IMR-90 (cell line): ENCODE data around the gene GAPT. TPM values are rescaled to one million over a fixed set of nuclear protein-coding genes. Genes with fewer than 3 reads are reported as not detected.

Experiments used
- ATAC-seq: fragments of 200-7000 bp; cut with Tn5 transposase; 2 replicates; pipeline ENCODE4 v1.9.1; 2020; ENCODE audit warnings: low read depth, mild to moderate bottlenecking, moderate library complexity
- BruUV-seq: library from RNA; stranded (reverse); fragments of 400-500 nt; replicated peaks from 2 replicates; lab custom pipeline; 2021; lab: Mats Ljungman, UMichigan
- CTCF ChIA-PET: fragments of 300-600 bp; formaldehyde crosslinking; extraction: SDS; loops from one replicate; lab custom pipeline; 2021; ENCODE audit warnings: antibody characterized with exemption; lab: Yijun Ruan, JAX
- POLR2A ChIA-PET: fragments of 300-600 bp; sonication (Branson Sonifier 250); formaldehyde crosslinking; loops from one replicate; lab custom pipeline; 2022; ENCODE audit warnings: antibody characterized with exemption; ENCODE audit not compliant: unreplicated experiment; lab: Charles Lee
- DNase-seq: peaks from one replicate; pipeline ENCODE4 v3.0.0; 2013
- H2AFZ ChIP-seq: replicated peaks from 2 replicates; pipeline ENCODE3; 2013; ENCODE audit warnings: low read length, mild to moderate bottlenecking; ENCODE audit not compliant: poor library complexity
- H2AK5ac ChIP-seq: 2 replicates; pipeline ENCODE4 v1.6.1; 2013; ENCODE audit warnings: low read depth, low read length, inconsistent platforms
- H2AK9ac ChIP-seq: replicated peaks from 2 replicates; pipeline ENCODE3; 2013; ENCODE audit warnings: mild to moderate bottlenecking, low read depth, low read length, moderate library complexity; ENCODE audit not compliant: poor library complexity
- H2BK120ac ChIP-seq: 2 replicates; pipeline ENCODE4 v1.6.1; 2013; ENCODE audit warnings: low read depth, low read length, inconsistent platforms
- H2BK15ac ChIP-seq: 3 replicates; pipeline ENCODE4 v1.6.1; 2013; ENCODE audit warnings: low read depth, low read length, inconsistent platforms
- H2BK20ac ChIP-seq: 2 replicates; pipeline ENCODE4 v1.6.1; 2013; ENCODE audit warnings: low read depth, mild to moderate bottlenecking, inconsistent platforms, low read length, moderate library complexity
- H2BK5ac ChIP-seq: 2 replicates; pipeline ENCODE4 v1.6.1; 2013; ENCODE audit warnings: mild to moderate bottlenecking, low read depth, low read length, inconsistent platforms; ENCODE audit not compliant: poor library complexity, severe bottlenecking
- H3K14ac ChIP-seq: replicated peaks from 2 replicates; pipeline ENCODE4 v1.6.1; 2013; ENCODE audit warnings: low read depth, low read length, inconsistent platforms
- H3K18ac ChIP-seq: 2 replicates; pipeline ENCODE4 v1.6.1; 2013; ENCODE audit warnings: low read depth, low read length, control low read depth
- H3K23ac ChIP-seq: 2 replicates; pipeline ENCODE4 v1.6.1; 2013; ENCODE audit warnings: low read depth, low read length, inconsistent platforms
- H3K27ac ChIP-seq: 2 replicates; pipeline ENCODE4 v1.5.1; 2013; ENCODE audit warnings: mild to moderate bottlenecking, control low read depth, low read length; ENCODE audit not compliant: insufficient read depth
- H3K27me3 ChIP-seq: 2 replicates; pipeline ENCODE4 v1.6.1; 2013; ENCODE audit warnings: low read length; ENCODE audit not compliant: control insufficient read depth, insufficient read depth
- H3K36me3 ChIP-seq: 2 replicates; pipeline ENCODE4 v1.6.1; 2013; ENCODE audit warnings: low read length, mixed read lengths; ENCODE audit not compliant: control insufficient read depth, insufficient read depth
- H3K4ac ChIP-seq: 2 replicates; pipeline ENCODE4 v1.6.1; 2013; ENCODE audit warnings: low read depth, low read length, inconsistent platforms
- H3K4me1 ChIP-seq: 2 replicates; pipeline ENCODE4 v1.6.1; 2013; ENCODE audit warnings: low read length, mixed read lengths; ENCODE audit not compliant: control insufficient read depth, insufficient read depth
- H3K4me2 ChIP-seq: 2 replicates; pipeline ENCODE4 v1.6.1; 2013; ENCODE audit warnings: low read depth, mild to moderate bottlenecking, control low read depth, low read length, moderate library complexity
- H3K4me3 ChIP-seq: 2 replicates; pipeline ENCODE4 v1.5.1; 2013; ENCODE audit warnings: low read depth, mild to moderate bottlenecking, control low read depth, low read length, moderate library complexity; ENCODE audit not compliant: insufficient read depth
- H3K56ac ChIP-seq: 2 replicates; pipeline ENCODE4 v1.6.1; 2013; ENCODE audit warnings: low read length, inconsistent platforms; ENCODE audit not compliant: insufficient read depth; ENCODE audit errors: extremely low read depth
- H3K79me1 ChIP-seq, 2 experiments: 2 replicates each; pipeline ENCODE4 v1.6.1; 2013; ENCODE audit warnings: low read length in 2 of 2, inconsistent platforms in 1 of 2, low read depth in 1 of 2
- H3K9ac ChIP-seq: 2 replicates; pipeline ENCODE4 v1.6.1; 2013; ENCODE audit warnings: low read depth, low read length, control low read depth
- H3K9me1 ChIP-seq: 2 replicates; pipeline ENCODE4 v1.6.1; 2013; ENCODE audit warnings: low read length, inconsistent platforms; ENCODE audit not compliant: insufficient read depth
- H3K9me3 ChIP-seq: 2 replicates; pipeline ENCODE4 v1.6.1; 2013; ENCODE audit warnings: low read length; ENCODE audit not compliant: control insufficient read depth, insufficient read depth
- H4K20me1 ChIP-seq: 2 replicates; pipeline ENCODE4 v1.6.1; 2013; ENCODE audit warnings: low read length, inconsistent platforms; ENCODE audit not compliant: insufficient read depth
- H4K5ac ChIP-seq: 2 replicates; pipeline ENCODE4 v1.6.1; 2013; ENCODE audit warnings: mild to moderate bottlenecking, low read depth, low read length, control low read depth
- H4K8ac ChIP-seq, 2 experiments: 2 replicates each; pipeline ENCODE4 v1.6.1; 2013; ENCODE audit warnings: low read depth in 2 of 2, low read length in 2 of 2, control low read depth in 1 of 2, inconsistent platforms in 1 of 2
- H4K91ac ChIP-seq: 2 replicates; pipeline ENCODE4 v1.6.1; 2013; ENCODE audit warnings: low read depth, low read length, inconsistent platforms; ENCODE audit not compliant: insufficient read depth
- CEBPB ChIP-seq: IDR thresholded peaks from 2 replicates; pipeline ENCODE4 v1.6.1; 2012; ENCODE audit warnings: low read depth, low read length, improper control_type of control experiment
- WGBS, 2 experiments: methylation state at CpG; one replicate each; pipeline versions ENCODE4 v1.1.5 to v1.1.7; 2013; ENCODE audit warnings: missing lambda C conversion rate in 2 of 2; ENCODE audit not compliant: insufficient read length in 1 of 2; ENCODE audit errors: extremely low coverage in 2 of 2; 5-methylcytosine and 5-hydroxymethylcytosine counted together
- dilution Hi-C: fragments of 300-500 bp; cut with HindIII; formaldehyde crosslinking; loops from one replicate; pipeline ENCODE4 v1.14.3; 2018; ENCODE audit warnings: low sequenced_read_pairs; ENCODE audit not compliant: unreplicated experiment
- in situ Hi-C: fragments of 300-500 bp; cut with MboI; formaldehyde crosslinking; loops from 3 replicates; pipeline ENCODE4 v1.14.3; 2019; ENCODE audit warnings: low sequenced_read_pairs, inconsistent platforms, mixed read lengths
- intact Hi-C: fragments of 100-400 bp; cut with micrococcal nuclease; formaldehyde crosslinking; loops from 2 replicates; pipeline ENCODE4 v1.10.0; 2022
- polyA plus RNA-seq, 3 experiments: library from polyadenylated mRNA; depleted of rRNA; stranded (reverse); fragments of >200 nt; gene quantifications; 2 replicates each; pipeline ENCODE4 v1.2.3, GENCODE V29; 2012; ENCODE audit warnings: low replicate concordance in 1 of 3
- total RNA-seq: library from RNA; depleted of rRNA; stranded (reverse); fragments of >200 nt; gene quantifications from 2 replicates; pipeline ENCODE4 v1.2.3, GENCODE V29; 2012

Gene GAPT
- total and polyA plus RNA-seq, 2 of the 4 experiments (the other 2 are of a cell fraction), result not detected

DNA sequence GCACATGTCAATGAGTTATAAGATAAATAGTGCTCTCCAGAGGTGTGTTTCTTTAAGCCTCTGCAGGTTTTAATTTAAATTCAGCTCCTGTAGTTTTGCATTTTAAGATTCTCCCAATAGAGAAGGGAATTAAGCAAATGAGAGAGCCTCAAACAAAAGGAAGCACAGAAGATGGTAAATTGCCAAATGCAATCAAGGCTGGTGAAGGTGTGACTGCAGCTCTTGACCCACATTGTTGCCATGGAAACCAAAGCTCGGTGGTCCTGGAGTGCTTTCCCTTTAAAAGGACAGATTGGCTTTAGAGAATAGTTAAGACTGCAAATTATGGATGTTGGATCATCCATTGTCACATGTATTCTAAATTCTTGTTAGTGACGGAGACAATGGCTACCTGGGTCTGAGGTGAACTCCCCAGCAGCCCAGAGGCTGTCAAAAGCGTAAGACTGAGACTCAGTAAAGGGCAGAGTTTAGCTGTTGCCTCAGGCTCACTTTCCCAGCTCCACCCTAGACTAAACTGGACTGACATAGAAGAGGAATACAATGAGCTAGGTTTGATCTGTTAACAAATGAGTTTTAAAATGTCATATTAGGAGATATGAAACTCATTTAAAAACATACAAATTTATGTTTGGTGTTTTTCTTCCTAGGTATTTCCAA is 12.3 kb downstream of the GAPT start:
- Histone ChIP-seq H3K4me1 (no peaks in the 10 kb centered on the region), H3K9me1 (no peaks in the 10 kb centered on the region), H3K4me3 (no peak overlapping the region), H3K27ac (no peak overlapping the region), H3K56ac (no peak overlapping the region), H3K14ac (no peak overlapping the region), H3K79me1 (no peaks in the 10 kb centered on the region), H3K27me3 (peaks cover 6% of the 10 kb centered on the region), H3K9ac (no peak overlapping the region), H3K23ac (no peak overlapping the region), H2BK120ac (no peak overlapping the region), H4K20me1 (no peaks in the 10 kb centered on the region), H3K18ac (no peak overlapping the region), H2BK15ac (no peak overlapping the region), H3K9me3 (no peaks in the 10 kb centered on the region), H2AK5ac (no peak overlapping the region), H3K4me2 (no peak overlapping the region), H4K5ac (no peak overlapping the region), H3K4ac (no peak overlapping the region), H4K8ac (no peak overlapping the region), H3K36me3 (no peaks in the 10 kb centered on the region), H2AFZ (no peak overlapping the region), H2AK9ac (no peak overlapping the region), H4K91ac (no peak overlapping the region), H2BK5ac (no peak overlapping the region), H2BK20ac (no peak overlapping the region)
- ChIA-PET POLR2A (no interaction called here), CTCF (no interaction called here)
- dilution Hi-C loops, result no loop called here
- BruUV-seq, result no TSS peak
- in situ Hi-C loops, result loop anchor here (10.0 kb wide), 1 partner anchor 341 kb away; no protein-coding TSS in a partner anchor
- DNase-seq, result no peak
- intact Hi-C loops, result no loop called here
- no CpG with 5 or more reads among the region's 3 CpGs for WGBS, 2 experiments
- no peak for ATAC-seq
- TF ChIP-seq CEBPB, result no peak
